Activated T-cell treated with anti-CD3 and anti-CD28 coated beads, Interleukin-2, amount 50 U/mL, for 72 hours (primary cell): ENCODE data around the gene MAFB. TPM values are rescaled to one million over a fixed set of nuclear protein-coding genes. Genes with fewer than 3 reads are reported as not detected.

ENCODE experiments used
- ATAC-seq, 2 donors: fragments of 150-1000 bp; cut with Tn5 transposase; replicated peaks in 1 of 2; 2 replicates each; pipeline ENCODE4 v1.10.0; 2021; ENCODE audit warnings: moderate library complexity in 2 of 2, mild to moderate bottlenecking in 1 of 2
- DNase-seq, 2 donors: peaks; one replicate each; pipeline ENCODE4 v3.0.0; 2021 to 2022; ENCODE audit warnings: mixed read lengths in 1 of 2
- H3K27ac Mint-ChIP-seq: one replicate; pipeline ENCODE4 v1.8.0; 2022; ENCODE audit warnings: mild to moderate bottlenecking, moderate library complexity, mixed read lengths
- H3K27me3 Mint-ChIP-seq: one replicate; pipeline ENCODE4 v1.8.0; 2022; ENCODE audit warnings: low read depth, mixed read lengths
- H3K36me3 Mint-ChIP-seq, 2 donors: one replicate each; pipeline ENCODE4 v1.8.0; 2022; ENCODE audit warnings: mixed read lengths in 2 of 2, mild to moderate bottlenecking in 1 of 2; ENCODE audit not compliant: insufficient read depth in 2 of 2
- H3K4me1 Mint-ChIP-seq: one replicate; pipeline ENCODE4 v1.8.0; 2022; ENCODE audit warnings: low read depth, mixed read lengths
- H3K4me3 Mint-ChIP-seq, 2 donors: one replicate each; pipeline ENCODE4 v1.8.0; 2022; ENCODE audit warnings: mild to moderate bottlenecking in 2 of 2, mixed read lengths in 2 of 2, moderate library complexity in 2 of 2
- H3K9me3 Mint-ChIP-seq, 2 donors: one replicate each; pipeline ENCODE4 v1.8.0; 2022; ENCODE audit warnings: mixed read lengths in 2 of 2
- total RNA-seq, 2 donors: library from RNA; stranded (reverse); gene quantifications; one replicate each; pipeline ENCODE4 v1.2.3, GENCODE V29; 2022

MAFB gene
- total RNA-seq, 2 donors from 2014 or later: 0.19 to 0.39 TPM

GRCh38 chr20:40670253-40670652 is 18.8 kb downstream of the MAFB start:
- H3K4me3 Mint-ChIP-seq: no peak overlapping the region
- DNase-seq (no peak), ATAC-seq (no peak)
- H3K27me3 Mint-ChIP-seq: peaks cover 6% of the 10 kb centered on the region
- H3K27ac Mint-ChIP-seq: no peak overlapping the region
- no peaks in the 10 kb centered on the region for H3K4me1 Mint-ChIP-seq
- no peaks in the 10 kb centered on the region for H3K9me3 Mint-ChIP-seq
- no peaks in the 10 kb centered on the region for H3K36me3 Mint-ChIP-seq

DNA sequence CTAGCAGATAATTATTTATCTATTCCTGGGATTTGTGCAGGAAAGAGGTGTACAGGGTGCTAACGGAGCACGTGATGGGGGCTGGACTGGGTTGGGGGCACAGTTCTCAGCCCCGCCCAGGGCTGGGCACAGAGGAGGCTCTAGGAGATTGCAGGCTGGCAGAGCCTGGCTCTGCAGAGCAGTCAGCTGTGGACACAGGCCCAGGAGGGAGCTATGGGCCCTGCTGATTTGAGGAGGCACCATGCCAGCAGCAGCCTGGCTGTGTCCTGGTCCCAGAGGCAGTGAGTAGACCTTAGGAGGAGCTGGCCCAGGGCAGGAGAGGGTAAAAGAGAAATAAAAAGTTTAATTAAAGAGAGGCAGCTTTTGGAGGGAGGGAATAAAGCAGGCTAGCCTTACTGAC is 19.3 kb downstream of the MAFB start:
- ATAC-seq: no peak
- Mint-ChIP-seq H3K27me3 (peaks cover 6% of the 10 kb centered on the region), H3K4me1 (no peaks in the 10 kb centered on the region), H3K27ac (no peak overlapping the region), H3K36me3 (no peaks in the 10 kb centered on the region), H3K9me3 (no peaks in the 10 kb centered on the region), H3K4me3 (no peak overlapping the region)
- DNase-seq: no peak

DNA sequence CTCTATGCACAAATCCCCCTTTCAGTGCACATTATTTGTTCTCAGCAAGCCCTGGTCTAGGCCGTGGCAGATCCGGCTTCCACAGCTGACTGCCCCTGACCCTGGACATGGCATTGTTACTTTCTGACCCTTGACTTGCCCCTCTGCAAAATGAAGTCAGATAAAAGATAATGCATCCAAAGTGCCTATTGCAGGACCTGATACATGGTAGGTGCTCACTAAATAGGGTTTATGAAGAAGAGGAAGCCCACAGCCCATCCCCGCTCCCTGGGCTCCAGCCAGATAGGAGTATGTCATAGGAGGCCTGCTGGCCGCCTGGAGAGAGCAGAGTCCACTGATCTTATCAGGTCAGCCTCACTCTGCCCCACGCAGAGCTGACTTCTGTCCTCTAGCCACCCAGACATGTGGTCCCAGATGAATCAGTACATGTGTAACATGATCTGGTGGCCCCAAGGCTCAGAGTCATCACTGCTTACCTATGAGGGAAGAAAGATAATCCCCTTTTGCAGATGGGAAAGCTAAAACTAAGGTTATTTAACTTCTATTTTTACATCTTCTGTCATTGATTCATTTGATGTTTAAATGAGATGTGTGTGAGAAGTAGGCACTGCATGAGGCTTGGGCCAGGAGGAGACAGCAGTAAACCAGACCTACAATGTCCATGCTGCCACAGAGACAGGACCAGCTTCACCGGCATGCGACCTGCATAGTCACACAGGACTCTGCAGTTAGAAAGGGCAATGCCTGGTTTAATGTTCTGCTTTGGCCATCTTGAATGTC is 20.4 kb downstream of the MAFB start:
- Mint-ChIP-seq H3K27ac (no peak overlapping the region), H3K36me3 (no peaks in the 10 kb centered on the region), H3K27me3 (peaks cover 4% of the 10 kb centered on the region), H3K9me3 (no peaks in the 10 kb centered on the region), H3K4me1 (no peaks in the 10 kb centered on the region), H3K4me3 (no peak overlapping the region)
- no peak for DNase-seq
- no peak for ATAC-seq

DNA sequence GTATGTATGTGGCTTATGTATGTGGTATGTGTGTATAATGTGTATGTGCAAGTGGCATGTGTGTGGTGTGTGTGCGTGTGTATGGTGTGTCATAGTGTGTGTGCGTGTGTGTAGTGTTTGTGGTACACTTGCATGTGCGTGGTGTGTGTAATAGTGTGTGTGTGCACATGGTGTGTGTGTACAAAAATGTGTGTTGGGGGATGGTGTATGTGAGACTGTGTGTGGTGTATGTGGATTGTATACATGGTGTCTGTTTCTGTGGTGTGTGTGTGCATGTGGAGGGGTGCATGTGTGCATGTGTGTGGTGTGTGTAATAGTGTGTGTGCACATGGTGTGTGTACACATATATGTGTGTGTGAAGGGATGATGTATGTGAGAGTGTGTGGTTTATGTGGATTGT is 21.5 kb downstream of the MAFB start:
- DNase-seq: no peak
- Mint-ChIP-seq H3K4me3 (no peak overlapping the region), H3K27me3 (no peaks in the 10 kb centered on the region), H3K9me3 (no peaks in the 10 kb centered on the region), H3K4me1 (no peaks in the 10 kb centered on the region), H3K27ac (no peak overlapping the region), H3K36me3 (no peaks in the 10 kb centered on the region)
- no peak for ATAC-seq

- H3K36me3 Mint-ChIP-seq: no peaks in the 10 kb centered on the region
- H3K27ac Mint-ChIP-seq: no peak overlapping the region
- H3K4me3 Mint-ChIP-seq: no peak overlapping the region
- no peaks in the 10 kb centered on the region for H3K9me3 Mint-ChIP-seq
- no peak for ATAC-seq
- DNase-seq: no peak
- H3K4me1 Mint-ChIP-seq: no peaks in the 10 kb centered on the region
- H3K27me3 Mint-ChIP-seq: no peaks in the 10 kb centered on the region
Observed at GRCh38 chr20:40666336-40666735, 22.7 kb downstream of the MAFB start.

GRCh38 chr20:40664891-40665290 is 24.1 kb downstream of the MAFB start:
- Mint-ChIP-seq H3K36me3 (no peaks in the 10 kb centered on the region), H3K4me1 (no peaks in the 10 kb centered on the region), H3K9me3 (no peaks in the 10 kb centered on the region), H3K4me3 (no peak overlapping the region), H3K27me3 (no peaks in the 10 kb centered on the region), H3K27ac (no peak overlapping the region)
- ATAC-seq (no peak), DNase-seq (no peak)

DNA sequence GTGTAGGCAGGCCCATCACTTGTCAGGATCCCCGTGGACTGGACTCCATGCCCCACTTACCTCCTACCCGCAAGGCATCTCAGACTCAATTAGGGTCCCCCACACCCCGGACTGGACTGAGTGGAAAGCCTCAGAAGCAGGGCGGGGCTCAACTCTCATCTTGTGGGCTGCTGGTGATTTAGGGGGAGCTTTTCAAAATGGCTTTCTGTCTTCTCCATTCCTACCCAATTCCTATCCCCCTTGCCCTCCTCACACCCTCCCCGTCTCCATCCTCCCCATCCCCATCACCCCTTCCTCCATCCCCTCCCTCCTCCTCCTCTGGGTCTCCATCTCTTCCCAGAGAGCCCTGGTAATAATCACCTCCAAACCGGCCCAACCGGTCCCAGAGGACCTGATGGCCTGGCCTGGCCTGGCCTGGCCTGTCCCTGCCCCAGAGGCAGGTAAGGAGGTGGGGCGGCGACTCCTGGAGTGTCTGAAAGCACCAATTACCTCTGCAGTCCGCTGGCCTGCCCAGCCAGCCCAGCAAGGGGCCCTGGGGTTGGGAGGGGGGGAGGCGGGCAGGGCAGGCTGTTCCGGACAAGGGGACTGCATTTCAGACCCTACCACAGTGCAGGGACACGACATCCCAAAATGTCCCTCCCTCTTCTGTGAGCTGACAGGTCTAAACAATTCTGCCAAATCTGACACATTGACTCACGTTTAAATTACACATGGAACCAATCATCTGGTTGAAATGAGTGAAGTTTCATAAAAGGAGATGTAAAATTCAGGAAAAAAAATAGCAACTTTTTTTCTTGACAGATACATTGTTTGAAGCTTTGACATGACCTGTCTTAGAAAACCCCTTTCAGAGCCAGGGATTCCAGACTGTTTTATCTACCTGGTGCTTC is 24.8 kb downstream of the MAFB start:
- Mint-ChIP-seq H3K4me1 (no peaks in the 10 kb centered on the region), H3K36me3 (no peaks in the 10 kb centered on the region), H3K9me3 (no peaks in the 10 kb centered on the region), H3K4me3 (no peak overlapping the region), H3K27me3 (no peaks in the 10 kb centered on the region), H3K27ac (no peak overlapping the region)
- DNase-seq (no peak), ATAC-seq (no peak)

- Mint-ChIP-seq H3K27ac (no peak overlapping the region), H3K27me3 (no peaks in the 10 kb centered on the region), H3K36me3 (no peaks in the 10 kb centered on the region), H3K4me1 (no peaks in the 10 kb centered on the region), H3K9me3 (no peaks in the 10 kb centered on the region), H3K4me3 (no peak overlapping the region)
- no peak for ATAC-seq
- no peak for DNase-seq
Observed at GRCh38 chr20:40663304-40663790, 25.7 kb downstream of the MAFB start.

GRCh38 chr20:40659567-40659966 is 29.5 kb downstream of the MAFB start:
- DNase-seq (no peak), ATAC-seq (no peak)
- H3K9me3 Mint-ChIP-seq: no peaks in the 10 kb centered on the region
- no peaks in the 10 kb centered on the region for H3K36me3 Mint-ChIP-seq
- H3K4me1 Mint-ChIP-seq: no peaks in the 10 kb centered on the region
- no peak overlapping the region for H3K4me3 Mint-ChIP-seq
- no peaks in the 10 kb centered on the region for H3K27me3 Mint-ChIP-seq
- no peak overlapping the region for H3K27ac Mint-ChIP-seq

- DNase-seq (no peak), ATAC-seq (no peak)
- Mint-ChIP-seq H3K9me3 (no peaks in the 10 kb centered on the region), H3K4me1 (no peaks in the 10 kb centered on the region), H3K27ac (no peak overlapping the region), H3K4me3 (no peak overlapping the region), H3K36me3 (no peaks in the 10 kb centered on the region), H3K27me3 (no peaks in the 10 kb centered on the region)
Observed at GRCh38 chr20:40658509-40658908, 30.5 kb downstream of the MAFB start.

GRCh38 chr20:40657526-40657925 is 31.5 kb downstream of the MAFB start:
- Mint-ChIP-seq H3K4me1 (no peaks in the 10 kb centered on the region), H3K9me3 (no peaks in the 10 kb centered on the region), H3K27ac (no peak overlapping the region), H3K27me3 (no peaks in the 10 kb centered on the region), H3K4me3 (no peak overlapping the region), H3K36me3 (no peaks in the 10 kb centered on the region)
- DNase-seq (no peak), ATAC-seq (no peak)

DNA sequence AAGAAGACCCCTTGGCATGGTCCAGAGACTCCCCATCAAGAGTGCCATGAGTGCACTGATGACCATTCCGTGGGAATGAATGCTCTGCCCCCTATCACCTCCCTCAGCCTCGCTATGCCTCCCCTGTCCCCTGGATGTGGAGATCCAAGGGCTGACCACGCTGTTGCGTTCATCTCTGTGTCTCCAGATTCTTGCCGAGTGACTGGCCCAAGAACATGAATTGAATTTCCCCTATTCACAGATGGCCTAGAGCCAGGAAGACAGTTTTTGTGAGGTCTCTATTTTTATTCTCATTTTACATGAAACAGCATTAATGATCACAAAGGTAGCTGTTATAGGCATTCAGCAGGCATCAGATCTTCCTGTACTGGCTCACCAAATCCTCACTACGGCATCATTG is 33.6 kb downstream of the MAFB start:
- Mint-ChIP-seq H3K36me3 (no peaks in the 10 kb centered on the region), H3K4me1 (no peaks in the 10 kb centered on the region), H3K27me3 (no peaks in the 10 kb centered on the region), H3K4me3 (no peak overlapping the region), H3K27ac (no peak overlapping the region), H3K9me3 (no peaks in the 10 kb centered on the region)
- DNase-seq (no peak), ATAC-seq (no peak)

- no peaks in the 10 kb centered on the region for H3K9me3 Mint-ChIP-seq
- ATAC-seq (no peak), DNase-seq (no peak)
- no peaks in the 10 kb centered on the region for H3K4me1 Mint-ChIP-seq
- no peaks in the 10 kb centered on the region for H3K27me3 Mint-ChIP-seq
- H3K27ac Mint-ChIP-seq: no peak overlapping the region
- no peaks in the 10 kb centered on the region for H3K36me3 Mint-ChIP-seq
- H3K4me3 Mint-ChIP-seq: no peak overlapping the region
Observed at GRCh38 chr20:40654876-40655275, 34.2 kb downstream of the MAFB start.
